Mesenchymal stem cell (in vitro differentiated cells and primary cell): ENCODE measurements around the gene FXYD7.

ENCODE experiments used
- DNase-seq: peaks from one replicate; pipeline ENCODE4 v3.0.0-alpha.2; 2013
- H2AFZ ChIP-seq: one replicate; pipeline ENCODE4 v1.6.1; 2013; ENCODE audit warnings: low read depth, mild to moderate bottlenecking, control low read depth, inconsistent platforms, low read length, moderate library complexity
- H2AK5ac ChIP-seq: 2 replicates; pipeline ENCODE4 v1.6.1; 2013; ENCODE audit warnings: low read length, moderate library complexity, mild to moderate bottlenecking, inconsistent platforms; ENCODE audit not compliant: severe bottlenecking
- H2BK120ac ChIP-seq: one replicate; pipeline ENCODE4 v1.6.1; 2013; ENCODE audit warnings: low read depth, mild to moderate bottlenecking, inconsistent platforms, low read length, moderate library complexity
- H2BK12ac ChIP-seq, 2 experiments: one replicate each; pipeline ENCODE4 v1.6.1; 2013; ENCODE audit warnings: inconsistent platforms in 2 of 2, low read length in 2 of 2, mild to moderate bottlenecking in 2 of 2, moderate library complexity in 2 of 2, control low read depth in 1 of 2
- H2BK15ac ChIP-seq: one replicate; pipeline ENCODE4 v1.6.1; 2013; ENCODE audit warnings: mild to moderate bottlenecking, low read depth, inconsistent platforms; ENCODE audit not compliant: poor library complexity, severe bottlenecking
- H2BK5ac ChIP-seq: 2 replicates; pipeline ENCODE4 v1.6.1; 2013; ENCODE audit warnings: low read depth, mild to moderate bottlenecking, low read length, control low read depth, inconsistent platforms; ENCODE audit not compliant: poor library complexity, severe bottlenecking
- H3K14ac ChIP-seq, 2 experiments: one replicate each; pipeline ENCODE4 v1.6.1; 2013; ENCODE audit warnings: inconsistent platforms in 2 of 2, low read length in 2 of 2, control low read depth in 1 of 2, mild to moderate bottlenecking in 1 of 2, moderate library complexity in 1 of 2
- H3K18ac ChIP-seq, 2 experiments: one replicate each; pipeline ENCODE4 v1.6.1; 2013; ENCODE audit warnings: inconsistent platforms in 2 of 2, low read length in 2 of 2, control low read depth in 1 of 2, low read depth in 1 of 2, mild to moderate bottlenecking in 1 of 2
- H3K23ac ChIP-seq, 2 experiments: one replicate each; pipeline ENCODE4 v1.6.1; 2013; ENCODE audit warnings: inconsistent platforms in 2 of 2, low read length in 2 of 2, mild to moderate bottlenecking in 2 of 2, moderate library complexity in 2 of 2, control low read depth in 1 of 2
- H3K27ac ChIP-seq: 2 replicates; pipeline ENCODE4 v1.5.1; 2013; ENCODE audit warnings: mild to moderate bottlenecking, moderate library complexity, low read length, control low read depth, inconsistent platforms; ENCODE audit not compliant: poor library complexity, severe bottlenecking
- H3K27me3 ChIP-seq, 2 experiments: 2 replicates each; pipeline versions ENCODE4 v1.6.1 to v1.7.0; 2013; ENCODE audit warnings: low read length in 2 of 2, mild to moderate bottlenecking in 2 of 2, moderate library complexity in 2 of 2, control low read depth in 1 of 2, inconsistent platforms in 1 of 2; ENCODE audit not compliant: control insufficient read depth in 1 of 2, insufficient read depth in 1 of 2
- H3K36me3 ChIP-seq, 2 experiments: 2 replicates each; pipeline versions ENCODE4 v1.6.1 to v1.7.0; 2013; ENCODE audit warnings: low read length in 2 of 2, control low read depth in 1 of 2, inconsistent platforms in 1 of 2, low read depth in 1 of 2, mild to moderate bottlenecking in 1 of 2; ENCODE audit not compliant: insufficient read depth in 2 of 2, control insufficient read depth in 1 of 2
- H3K4ac ChIP-seq, 2 experiments: one replicate each; pipeline ENCODE4 v1.6.1; 2013; ENCODE audit warnings: inconsistent platforms in 2 of 2, low read length in 2 of 2, mild to moderate bottlenecking in 2 of 2, moderate library complexity in 2 of 2, control low read depth in 1 of 2, low read depth in 1 of 2
- H3K4me1 ChIP-seq: 2 replicates; pipeline ENCODE4 v1.6.1; 2013; ENCODE audit warnings: low read depth, low read length, control low read depth; ENCODE audit not compliant: control insufficient read depth, insufficient read depth
- H3K4me2 ChIP-seq: 2 replicates; pipeline ENCODE4 v1.6.1; 2013; ENCODE audit warnings: low read length, mild to moderate bottlenecking, inconsistent platforms; ENCODE audit not compliant: poor library complexity, severe bottlenecking
- H3K4me3 ChIP-seq, 2 experiments: 2 replicates each; pipeline versions ENCODE4 v1.5.1 to v1.7.0; 2013; ENCODE audit warnings: low read length in 2 of 2, mild to moderate bottlenecking in 2 of 2, control low read depth in 1 of 2, low read depth in 1 of 2; ENCODE audit not compliant: insufficient read depth in 1 of 2
- H3K79me1 ChIP-seq: replicated peaks from 2 replicates; pipeline ENCODE4 v1.6.1; 2013; ENCODE audit warnings: mild to moderate bottlenecking, control low read depth, low read length, inconsistent platforms; ENCODE audit not compliant: poor library complexity, severe bottlenecking
- H3K9ac ChIP-seq: 2 replicates; pipeline ENCODE4 v1.7.0; 2013; ENCODE audit warnings: mild to moderate bottlenecking, low read length, moderate library complexity
- H3K9me3 ChIP-seq: 2 replicates; pipeline ENCODE4 v1.7.0; 2013; ENCODE audit warnings: mild to moderate bottlenecking, low read length; ENCODE audit not compliant: control insufficient read depth
- H4K8ac ChIP-seq: one replicate; pipeline ENCODE4 v1.6.1; 2013; ENCODE audit warnings: inconsistent platforms, mild to moderate bottlenecking, low read length, moderate library complexity
- H4K91ac ChIP-seq: one replicate; pipeline ENCODE4 v1.6.1; 2013; ENCODE audit warnings: mild to moderate bottlenecking, low read length, inconsistent platforms
- WGBS: methylation state at CpG from one replicate; pipeline ENCODE4 v1.1.7; 2013; ENCODE audit warnings: mixed read lengths; 5-methylcytosine and 5-hydroxymethylcytosine counted together

The FXYD7 gene

GRCh38 chr19:35138305-35138892, 4.7 kb upstream of the FXYD7 start, which contains the start of gene FXYD1:
FXYD1 (plus strand) TSS chr19:35138824; CDS start chr19:35140080, 1,256 bp downstream.
- Histone ChIP-seq H2BK120ac (peak within 1 kb of the TSS; percentile 52), H3K9ac (peak within 1 kb of the TSS; percentile 86), H3K9me3 (no peaks in the 10 kb centered on the region), H4K91ac (peak within 1 kb of the TSS; percentile 43), H3K36me3 (no peaks in the 10 kb centered on the region), H3K14ac (peak within 1 kb of the TSS in 1 of 2 experiments; percentile 90), H3K27me3 (peaks cover 0 to 35% of the 10 kb centered on the region in 2 experiments), H2AK5ac (no peak within 1 kb of the TSS), H3K4me2 (peak within 1 kb of the TSS; percentile 32), H2BK15ac (peak within 1 kb of the TSS; percentile 34), H3K79me1 (no peaks in the 10 kb centered on the region), H2BK5ac (no peak within 1 kb of the TSS), H3K4me3 (peak within 1 kb of the TSS in 1 of 2 experiments; percentile 66), H4K8ac (peak within 1 kb of the TSS; percentile 20), H3K4ac (no peak within 1 kb of the TSS), H3K27ac (no peak within 1 kb of the TSS), H3K18ac (peak within 1 kb of the TSS in 1 of 2 experiments; percentile 16), H3K23ac (no peak within 1 kb of the TSS), H2BK12ac (no peak within 1 kb of the TSS), H3K4me1 (peaks cover 35% of the 10 kb centered on the region), H2AFZ (no peak within 1 kb of the TSS)
- DNase-seq: no peak
- 64% methylated on average over 7 of the region's 18 CpGs for WGBS

GRCh38 chr19:35140207-35140961, 2.7 kb upstream of the FXYD7 start:
- Histone ChIP-seq H3K9me3 (no peaks in the 10 kb centered on the region), H2BK15ac (no peak overlapping the region), H3K9ac (peak overlapping the region; percentile 86), H3K79me1 (no peaks in the 10 kb centered on the region), H3K36me3 (no peaks in the 10 kb centered on the region), H2BK5ac (no peak overlapping the region), H3K4me3 (peak overlapping the region in 1 of 2 experiments; percentile 66), H2AFZ (no peak overlapping the region), H3K4ac (no peak overlapping the region), H3K27ac (no peak overlapping the region), H3K4me2 (no peak overlapping the region), H3K18ac (no peak overlapping the region), H3K23ac (no peak overlapping the region), H2AK5ac (no peak overlapping the region), H3K4me1 (peaks cover 43% of the 10 kb centered on the region), H2BK120ac (no peak overlapping the region), H4K91ac (no peak overlapping the region), H2BK12ac (no peak overlapping the region), H4K8ac (no peak overlapping the region), H3K27me3 (peaks cover 4 to 50% of the 10 kb centered on the region in 2 experiments), H3K14ac (no peak overlapping the region)
- WGBS: 73% methylated on average over 12 of the region's 12 CpGs
- DNase-seq: no peak

- Histone ChIP-seq H3K27me3 (peaks cover 4 to 51% of the 10 kb centered on the region in 2 experiments), H3K4me1 (peaks cover 43% of the 10 kb centered on the region), H4K8ac (no peak overlapping the region), H3K9me3 (no peaks in the 10 kb centered on the region), H3K79me1 (no peaks in the 10 kb centered on the region), H4K91ac (peak overlapping the region; percentile 21), H2AK5ac (no peak overlapping the region), H3K18ac (peak overlapping the region in 1 of 2 experiments; percentile 16), H3K14ac (no peak overlapping the region), H3K9ac (peak overlapping the region; percentile 86), H2BK15ac (no peak overlapping the region), H2AFZ (no peak overlapping the region), H2BK120ac (no peak overlapping the region), H3K4me3 (peak overlapping the region in 1 of 2 experiments; percentile 65), H3K36me3 (no peaks in the 10 kb centered on the region), H3K4ac (no peak overlapping the region), H2BK5ac (no peak overlapping the region), H3K23ac (no peak overlapping the region), H2BK12ac (no peak overlapping the region), H3K4me2 (peak overlapping the region; percentile 46), H3K27ac (no peak overlapping the region)
- DNase-seq: peak; percentile 85
- 3% methylated on average over 39 of the region's 48 CpGs for WGBS
These were observed 1.9 kb upstream of the FXYD7 start for GRCh38 chr19:35140962-35141836.
